Thyroid gland (tissue), 4 donors: ENCODE results near the gene CPLANE2. TPM values are rescaled to one million over a fixed set of nuclear protein-coding genes. Genes with fewer than 3 reads are reported as not detected.

ENCODE experiments used
- DNase-seq, 2 donors: peaks; one replicate each; pipeline ENCODE4 v3.0.0-alpha.2; 2019
- H3K27ac ChIP-seq, 3 donors: fragments of 200-600 bp; sonication (generic); 1 replicate in 2 of 3; 2 replicates in 1 of 3; pipeline ENCODE4 v1.5.1; 2016 to 2019; ENCODE audit warnings: mild to moderate bottlenecking in 1 of 3, moderate library complexity in 1 of 3
- H3K27me3 ChIP-seq: fragments of 200-600 bp; sonication (generic); one replicate; pipeline ENCODE4 v1.5.1; 2019
- H3K36me3 ChIP-seq, 2 donors: fragments of 200-600 bp; sonication (generic); one replicate each; pipeline ENCODE4 v1.5.1; 2016 to 2019
- H3K4me1 ChIP-seq, 2 donors: fragments of 200-600 bp; sonication (generic); one replicate each; pipeline ENCODE4 v1.5.1; 2017 to 2019
- H3K4me3 ChIP-seq, 3 donors: fragments of 200-600 bp; sonication (generic); replicated peaks in 1 of 3; 1 replicate in 2 of 3; 2 replicates in 1 of 3; pipeline ENCODE4 v1.5.1; 2016; ENCODE audit warnings: mild to moderate bottlenecking in 1 of 3
- H3K9me3 ChIP-seq: fragments of 200-600 bp; sonication (generic); one replicate; pipeline ENCODE4 v1.5.1; 2017
- CTCF ChIP-seq, 6 experiments: fragments of 200-600 bp in 3 of 6; fragments of 450-650 bp in 3 of 6; sonication (generic) in 3 of 6; IDR thresholded peaks; one replicate each; pipeline ENCODE4 v1.5.1; 2016 to 2019; ENCODE audit warnings: antibody characterized with exemption in 6 of 6, mild to moderate bottlenecking in 2 of 6, inconsistent platforms in 1 of 6, moderate library complexity in 1 of 6
- POLR2A ChIP-seq, 2 donors: fragments of 450-650 bp; IDR thresholded peaks; one replicate each; pipeline ENCODE4 v1.6.1; 2017; ENCODE audit warnings: antibody characterized with exemption in 2 of 2, mild to moderate bottlenecking in 2 of 2, moderate library complexity in 1 of 2
- WGBS, 2 donors: methylation state at CpG; one replicate each; pipeline ENCODE4 v1.1.5; 2017; 5-methylcytosine and 5-hydroxymethylcytosine counted together
- intact Hi-C: fragments of 100-400 bp; cut with DNase I; formaldehyde crosslinking; loops from one replicate; pipeline ENCODE4 v1.15.1; 2023
- total RNA-seq, 4 donors: library from RNA; depleted of rRNA; stranded (reverse); fragments of >200 nt; gene quantifications; one replicate each; pipeline ENCODE4 v1.2.3, GENCODE V29; 2016

The CPLANE2 gene
- 10 to 100 TPM in 3 of 4 donors, 1 to 10 TPM in 1; 4.3 to 21.8 (median 15.3) TPM for total RNA-seq

GRCh38 chr1:16236511-16237342 lies at the start of gene CPLANE2:
TSS of gene CPLANE2 (minus strand) at chr1:16237183. CDS start at chr1:16236742, 441 bp downstream.
- no peaks in the 10 kb centered on the region for H3K36me3 ChIP-seq
- TF ChIP-seq POLR2A (IDR thresholded peaks at IDR 0.05) (peak; percentile 28 to 89), CTCF (IDR thresholded peaks at IDR 0.05) (peak in 1 of 6 experiments; percentile 8)
- 1 to 4% methylated on average over 31 to 44 of the region's 57 CpGs for WGBS, 2 donors
- no peaks in the 10 kb centered on the region for H3K9me3 ChIP-seq
- DNase-seq = peak; percentile 94 to 95
- H3K4me1 ChIP-seq = peaks cover 7 to 24% of the 10 kb centered on the region in 2 donors
- H3K4me3 ChIP-seq = peak within 1 kb of the TSS in 2 of 3 donors; percentile 38 to 66
- no peaks in the 10 kb centered on the region for H3K27me3 ChIP-seq
- H3K27ac ChIP-seq = peak within 1 kb of the TSS; percentile 79 to 89 (median 79)
- intact Hi-C loops = loop anchor here (5.0 kb wide), 1 partner anchor 34 kb away; no protein-coding TSS in a partner anchor

- 96 to 99% methylated on average over 4 of the region's 4 CpGs for WGBS, 2 donors
- no peak for TF ChIP-seq CTCF (IDR thresholded peaks at IDR 0.05)
- no peak for TF ChIP-seq POLR2A (IDR thresholded peaks at IDR 0.05)
- Histone ChIP-seq H3K36me3 (no peaks in the 10 kb centered on the region), H3K9me3 (no peaks in the 10 kb centered on the region), H3K27me3 (no peaks in the 10 kb centered on the region), H3K4me3 (no peak overlapping the region), H3K4me1 (peaks cover 0 to 7% of the 10 kb centered on the region in 2 donors), H3K27ac (no peak overlapping the region)
- intact Hi-C loops = no loop called here
- DNase-seq = no peak
Measured at GRCh38 chr1:16286122-16286521, 49.1 kb upstream of the CPLANE2 start.

DNA sequence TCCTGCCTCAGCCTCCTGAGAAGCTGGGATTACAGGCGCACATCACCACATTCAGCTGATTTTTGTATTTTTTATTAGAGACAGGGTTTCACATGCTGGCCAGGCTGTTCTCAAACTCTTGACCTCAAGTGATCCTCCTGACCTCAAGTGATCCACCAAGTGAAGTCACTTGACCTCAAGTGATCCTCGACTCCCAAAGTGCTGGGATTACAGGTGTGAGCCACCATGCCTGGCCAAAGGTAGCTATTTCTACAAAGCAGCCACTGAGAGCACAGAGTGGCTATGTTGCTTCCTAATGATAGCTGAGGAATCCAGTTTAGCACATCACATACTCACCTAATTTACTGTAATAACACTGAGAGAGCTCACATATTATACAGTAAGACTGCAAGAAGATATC lies 44.8 kb upstream of the CPLANE2 start:
- Histone ChIP-seq H3K36me3 (no peaks in the 10 kb centered on the region), H3K27me3 (no peaks in the 10 kb centered on the region), H3K9me3 (no peaks in the 10 kb centered on the region), H3K27ac (no peak overlapping the region), H3K4me1 (peaks cover 4 to 15% of the 10 kb centered on the region in 2 donors), H3K4me3 (no peak overlapping the region)
- 73 to 74% methylated on average over 2 of the region's 2 CpGs for WGBS, 2 donors
- intact Hi-C loops = no loop called here
- peak; percentile 25 to 31 for DNase-seq
- no peak for TF ChIP-seq CTCF (IDR thresholded peaks at IDR 0.05)
- no peak for TF ChIP-seq POLR2A (IDR thresholded peaks at IDR 0.05)

- Histone ChIP-seq H3K9me3 (no peaks in the 10 kb centered on the region), H3K4me3 (no peak overlapping the region), H3K4me1 (peaks cover 14 to 24% of the 10 kb centered on the region in 2 donors), H3K36me3 (no peaks in the 10 kb centered on the region), H3K27me3 (no peaks in the 10 kb centered on the region), H3K27ac (no peak overlapping the region)
- no peak for DNase-seq
- TF ChIP-seq POLR2A (IDR thresholded peaks at IDR 0.05) (no peak), CTCF (IDR thresholded peaks at IDR 0.05) (no peak)
- WGBS, 2 donors = 73 to 75% methylated on average over 2 of the region's 2 CpGs
- intact Hi-C loops = no loop called here
Measured at GRCh38 chr1:16279186-16279585, 42.2 kb upstream of the CPLANE2 start.
